ENCODE measurements around the gene SERPINE2. TPM values are rescaled to one million over a fixed set of nuclear protein-coding genes. Genes with fewer than 3 reads are reported as not detected.

SERPINE2 gene
- 23.6 and 26.9 TPM in 2 replicates for total RNA-seq
- polyA plus RNA-seq (2012) = 401 TPM

- peak; percentile 86 for DNase-seq (ENCODE audit: low read depth)
Observed at GRCh38 chr2:224039080-224039769, at the start of gene SERPINE2. Gene SERPINE2, minus strand, starts transcription at chr2:224039286. Its CDS starts 37,386 bp downstream, at chr2:224001900.

DNA sequence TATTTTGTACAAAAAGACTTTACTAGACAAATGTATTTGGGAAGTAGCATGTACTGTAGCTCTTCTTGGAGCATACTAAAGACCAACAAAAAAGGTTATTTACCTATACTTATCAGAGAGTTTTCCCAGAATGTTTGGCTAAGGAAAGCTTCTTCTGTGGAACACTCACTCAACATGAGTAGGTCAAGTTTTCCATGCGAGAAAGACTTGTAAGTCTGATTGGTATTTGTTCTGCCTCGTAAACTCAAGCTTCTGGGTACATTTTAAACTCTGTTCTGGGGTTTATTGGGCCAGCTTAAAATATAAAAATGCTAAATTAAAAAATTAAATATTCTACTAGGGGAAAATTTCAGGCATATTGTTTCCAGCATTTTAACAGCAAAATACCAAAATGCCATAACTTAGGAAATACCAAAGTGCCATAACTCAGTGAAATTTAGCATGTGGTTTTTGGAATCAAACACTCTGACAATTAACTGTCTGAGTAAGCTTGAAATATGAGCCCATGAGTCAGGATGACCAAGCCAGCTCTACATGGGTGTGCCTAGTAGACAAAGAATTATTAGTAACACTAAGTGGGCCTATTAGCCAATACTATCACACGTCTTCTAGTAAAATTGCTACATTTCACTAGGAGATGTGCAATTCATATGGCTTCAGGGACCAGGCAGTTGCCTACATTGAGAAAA is 47.3 kb upstream of the SERPINE2 start:
- DNase-seq (ENCODE audit: low read depth) = peak; percentile 89

DNA sequence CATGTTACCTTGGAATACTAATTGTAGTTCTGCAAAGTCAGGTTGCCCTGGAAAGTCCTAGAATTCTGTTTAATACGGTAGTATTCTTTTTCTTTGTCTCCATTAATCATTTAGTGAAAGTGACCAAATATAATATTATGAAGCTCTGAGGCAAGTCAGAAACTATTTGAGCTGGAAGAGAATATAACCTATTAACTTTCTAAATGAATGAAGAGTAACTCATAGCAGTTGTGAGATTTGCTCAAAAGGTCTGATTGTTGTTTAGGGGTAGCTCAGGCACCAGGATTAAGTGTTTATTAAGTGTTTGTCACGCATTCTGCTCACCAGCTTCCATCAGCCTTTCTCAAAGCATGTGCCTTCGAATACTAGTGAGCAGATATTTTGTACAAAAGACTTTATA is 46.7 kb upstream of the SERPINE2 start:
- DNase-seq (ENCODE audit: low read depth) = no peak

DNA sequence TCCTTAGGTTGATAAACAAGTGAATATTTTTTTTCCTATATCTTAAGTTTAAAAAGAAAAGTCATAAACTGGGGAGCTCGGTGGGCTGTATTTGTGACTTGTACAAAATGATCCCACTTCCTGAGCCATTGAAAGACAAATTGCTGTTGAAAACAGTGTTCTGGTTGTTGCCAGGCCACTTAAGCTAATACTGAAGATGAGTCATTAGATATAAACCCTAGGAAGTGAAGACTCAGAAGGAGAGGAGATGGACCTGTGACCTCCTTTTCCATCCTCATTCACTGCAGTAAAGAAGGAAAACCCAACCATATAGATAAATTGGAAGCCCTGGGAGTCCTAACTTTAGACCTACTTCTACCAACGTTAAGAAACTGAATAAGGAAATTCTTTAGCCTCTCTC is 46.2 kb upstream of the SERPINE2 start:
- peak; percentile 51 for DNase-seq (ENCODE audit: low read depth)

DNA sequence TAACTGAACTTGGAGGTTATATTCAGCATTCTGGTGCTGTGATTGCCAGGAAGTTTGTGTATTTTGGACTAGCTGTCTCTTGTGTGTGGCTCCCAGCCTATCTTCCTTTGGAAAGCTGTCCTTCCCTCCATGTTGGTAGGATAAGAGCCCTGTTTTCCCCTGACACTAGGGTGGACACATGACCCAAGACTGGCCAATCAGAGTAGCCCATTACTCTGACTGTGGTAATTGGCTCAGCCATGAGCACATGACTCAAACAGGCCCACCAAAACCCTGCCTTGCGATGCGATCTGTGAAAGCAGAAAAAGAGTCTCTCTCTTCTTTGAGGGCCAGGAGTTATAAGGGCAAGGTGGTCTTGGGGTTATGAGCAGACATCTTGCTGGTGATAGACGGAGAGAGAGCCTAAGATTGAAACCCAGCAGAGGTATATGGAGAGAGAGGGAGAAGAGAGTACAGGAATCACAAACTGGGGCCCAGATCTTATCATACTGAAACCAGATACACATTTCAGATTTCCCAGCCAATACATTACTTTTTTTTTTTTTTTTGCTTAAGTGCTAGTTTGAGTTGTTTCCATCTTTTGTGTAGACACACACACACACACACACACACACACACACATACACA is 45.3 kb upstream of the SERPINE2 start:
- no peak for DNase-seq (ENCODE audit: low read depth)

- no peak for DNase-seq (ENCODE audit: low read depth)
Observed at GRCh38 chr2:224083638-224084037, 44.6 kb upstream of the SERPINE2 start.

DNA sequence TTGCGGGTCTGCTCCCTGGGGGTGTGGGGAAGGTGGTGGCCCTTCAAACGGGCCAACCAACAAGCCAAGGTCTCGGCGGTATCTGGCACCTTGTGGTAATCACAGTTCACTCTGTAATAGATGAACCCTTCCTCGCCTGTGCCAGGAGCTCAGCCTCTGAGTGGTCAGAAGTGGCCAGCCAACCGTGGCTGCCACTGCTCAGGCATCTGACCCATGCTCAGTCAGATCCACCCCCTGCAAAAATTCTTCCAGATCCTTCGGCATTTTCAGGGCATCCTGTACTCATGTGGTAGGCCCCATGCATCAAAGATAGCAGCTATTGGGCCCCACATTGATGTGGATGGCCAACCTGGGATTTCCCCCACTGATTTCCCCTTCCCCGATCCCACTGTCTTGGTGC is 39.6 kb upstream of the SERPINE2 start:
- DNase-seq (ENCODE audit: low read depth) = no peak

DNA sequence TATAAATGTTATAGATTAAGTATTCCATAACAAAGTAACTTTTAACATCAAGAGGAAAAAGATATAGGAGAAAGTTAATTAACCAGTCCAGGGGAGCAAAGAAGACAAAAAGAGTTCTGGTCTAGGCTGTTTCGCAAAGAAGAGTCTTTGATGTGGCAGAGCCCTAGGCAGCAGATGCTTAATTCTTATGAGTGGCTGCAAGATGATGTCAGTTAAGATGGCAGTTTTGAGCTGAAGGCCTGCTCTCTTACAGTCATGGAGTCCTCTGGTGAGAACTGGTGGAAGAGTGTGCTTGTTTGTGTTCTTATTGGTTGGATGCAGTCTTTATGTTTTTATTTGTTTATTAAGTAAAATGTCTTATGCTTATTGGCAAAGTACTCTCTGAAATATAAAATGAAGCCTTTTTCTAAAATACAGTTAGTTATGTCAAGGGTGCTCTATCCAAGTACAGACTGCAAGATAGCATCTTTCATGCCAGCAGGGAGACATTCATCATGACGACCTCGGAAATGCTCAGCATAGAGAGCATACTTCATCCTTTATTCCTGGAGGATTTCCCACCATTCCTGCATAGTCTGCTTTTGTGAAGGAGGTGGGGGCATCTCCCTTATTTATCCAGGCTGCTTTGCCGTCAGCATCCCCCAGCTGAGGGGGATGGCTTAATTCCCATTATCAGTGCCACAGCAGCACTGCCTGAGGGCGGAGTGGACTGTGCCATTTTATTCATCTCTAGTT is 38.9 kb upstream of the SERPINE2 start:
- DNase-seq (ENCODE audit: low read depth) = no peak

DNA sequence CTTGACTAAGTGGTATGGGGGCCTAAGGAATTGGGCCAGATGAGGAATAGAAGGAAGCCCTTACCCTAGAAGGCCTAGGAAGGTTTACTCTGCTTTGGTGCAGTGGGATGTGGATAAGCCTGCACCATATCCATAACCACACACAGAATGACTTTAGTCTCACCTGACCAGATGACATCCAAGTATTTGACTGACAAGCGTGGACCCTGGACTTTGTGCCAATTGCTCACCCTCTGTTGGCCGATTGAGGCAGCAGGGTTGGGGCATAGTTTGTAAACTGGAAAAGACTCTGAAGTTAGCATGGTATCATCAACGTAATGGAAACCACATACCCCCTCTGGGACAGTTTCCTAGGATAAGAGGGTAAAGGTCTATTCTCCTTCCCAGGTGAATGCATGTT is 36.5 kb upstream of the SERPINE2 start:
- no peak for DNase-seq (ENCODE audit: low read depth)

- DNase-seq (ENCODE audit: low read depth) = no peak
Observed at GRCh38 chr2:224073676-224074075, 34.6 kb upstream of the SERPINE2 start.

- DNase-seq (ENCODE audit: low read depth) = no peak
Observed at GRCh38 chr2:224072541-224073188, 33.6 kb upstream of the SERPINE2 start.

GRCh38 chr2:224069172-224069571 is 30.1 kb upstream of the SERPINE2 start:
- no peak for DNase-seq (ENCODE audit: low read depth)

GRCh38 chr2:224063298-224063648 is 24.2 kb upstream of the SERPINE2 start:
- no peak for DNase-seq (ENCODE audit: low read depth)

- DNase-seq (ENCODE audit: low read depth) = no peak
Observed at GRCh38 chr2:224062481-224063297, 23.6 kb upstream of the SERPINE2 start.

GRCh38 chr2:224060783-224061482 is 21.8 kb upstream of the SERPINE2 start:
- no peak for DNase-seq (ENCODE audit: low read depth)

- no peak for DNase-seq (ENCODE audit: low read depth)
Observed at GRCh38 chr2:224059178-224059577, 20.1 kb upstream of the SERPINE2 start.

- no peak for DNase-seq (ENCODE audit: low read depth)
Observed at GRCh38 chr2:224058048-224058775, 19.1 kb upstream of the SERPINE2 start.

GRCh38 chr2:224056889-224057288 is 17.8 kb upstream of the SERPINE2 start:
- DNase-seq (ENCODE audit: low read depth) = no peak

DNA sequence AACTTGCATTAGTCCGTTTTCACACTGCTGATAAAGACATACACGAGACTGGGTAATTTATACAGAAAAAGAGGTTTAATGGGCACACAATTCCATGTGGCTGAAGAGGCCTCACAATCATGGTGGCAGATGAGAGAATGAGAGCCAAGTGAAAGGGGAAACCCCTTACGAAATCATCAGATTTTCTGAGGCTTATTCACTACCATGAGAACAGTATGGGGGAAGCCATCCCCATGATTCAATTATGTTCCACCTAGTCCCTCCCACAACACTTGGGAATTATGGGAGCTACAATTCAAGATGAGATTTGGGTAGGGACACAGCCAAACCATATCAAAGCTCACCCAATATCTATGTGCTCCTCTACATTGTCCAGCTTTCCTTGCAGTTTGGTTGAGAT is 16.0 kb upstream of the SERPINE2 start:
- no peak for DNase-seq (ENCODE audit: low read depth)

All from myocyte (in vitro differentiated cells).